GM12865 (cell line): ENCODE data around the gene FADD.

Source experiments
- DNase-seq: peaks from one replicate; pipeline ENCODE4 v3.0.0; 2010; ENCODE audit warnings: low read depth
- H3K4me3 ChIP-seq: 2 replicates; pipeline ENCODE4 v1.5.1; 2011; ENCODE audit warnings: mild to moderate bottlenecking, low read depth, low read length, control low read depth
- CTCF ChIP-seq: IDR thresholded peaks from 2 replicates; pipeline ENCODE4 v1.5.1; 2011; ENCODE audit warnings: low read length, control low read depth, low read depth, inconsistent platforms; ENCODE audit not compliant: insufficient read depth; ENCODE audit errors: missing control alignments

The FADD gene

GRCh38 chr11:70233511-70233934, 30.4 kb downstream of the FADD start:
- peak; percentile 52 for DNase-seq
- no peak for TF ChIP-seq CTCF
- no peak overlapping the region for H3K4me3 ChIP-seq

DNA sequence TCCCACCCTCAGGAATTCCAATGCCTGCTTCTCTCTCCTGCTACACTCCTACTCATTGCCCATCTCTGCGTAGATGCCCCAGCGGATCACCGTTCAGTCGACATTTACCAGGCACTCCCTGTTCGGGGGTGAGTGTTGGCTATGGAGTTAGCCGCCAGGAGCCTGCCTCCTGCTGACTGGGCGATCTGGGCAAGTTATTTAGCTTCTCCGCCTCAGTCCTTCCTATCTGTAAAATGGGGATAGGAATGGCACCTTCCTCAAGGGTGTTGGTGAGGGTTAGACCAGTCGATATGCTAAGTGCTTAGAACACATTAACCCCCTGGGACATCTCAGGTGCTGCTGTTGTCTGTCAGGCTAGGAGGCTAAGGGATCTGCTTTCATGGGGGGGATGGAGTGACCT, 30.9 kb downstream of the FADD start:
- no peak for TF ChIP-seq CTCF
- H3K4me3 ChIP-seq, result no peak overlapping the region
- DNase-seq, result no peak

DNA sequence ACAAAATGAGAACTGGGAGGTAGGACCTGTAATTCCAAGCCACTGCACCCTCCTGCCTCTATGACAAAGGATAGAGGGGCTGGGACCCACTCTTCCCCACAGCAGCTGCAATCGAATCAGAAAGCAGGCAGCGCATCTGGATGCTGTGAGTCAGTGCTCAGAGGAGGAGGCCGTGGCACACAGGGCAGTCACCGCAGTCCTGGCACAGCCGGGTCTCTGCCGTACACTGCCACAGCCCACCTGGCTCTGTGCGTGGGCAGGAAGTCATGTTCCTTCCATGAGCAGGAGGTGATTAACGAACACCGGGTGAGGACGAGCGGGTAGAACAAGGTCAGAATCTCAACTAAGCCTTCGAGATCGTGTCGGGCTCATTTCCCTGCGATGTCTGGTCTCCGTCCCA, 37.2 kb downstream of the FADD start:
- no peak for TF ChIP-seq CTCF
- H3K4me3 ChIP-seq, result no peak overlapping the region
- DNase-seq, result no peak

GRCh38 chr11:70241709-70242108, 38.6 kb downstream of the FADD start:
- no peak overlapping the region for H3K4me3 ChIP-seq
- no peak for DNase-seq
- no peak for TF ChIP-seq CTCF

DNA sequence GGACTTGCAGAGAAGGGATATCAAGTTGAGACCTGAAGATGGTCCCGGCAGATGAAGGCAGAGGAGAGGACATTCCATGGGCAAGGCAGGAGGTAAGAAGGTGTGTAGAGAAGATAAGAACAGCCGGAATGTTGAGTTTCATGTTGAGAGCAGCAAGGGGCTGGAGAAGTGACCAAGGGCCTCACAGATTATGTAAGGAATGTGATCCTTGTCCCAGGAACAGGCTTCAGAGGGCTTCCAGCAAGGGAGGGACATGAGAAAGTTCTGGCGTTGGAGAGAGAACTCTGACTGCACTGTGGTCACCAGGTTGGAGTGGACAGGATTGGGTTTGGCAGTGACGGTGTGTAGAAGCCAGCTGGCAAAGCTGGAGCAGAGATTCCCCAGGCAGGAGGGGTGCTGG, 39.8 kb downstream of the FADD start:
- no peak for DNase-seq
- TF ChIP-seq CTCF, result no peak
- no peak overlapping the region for H3K4me3 ChIP-seq

DNA sequence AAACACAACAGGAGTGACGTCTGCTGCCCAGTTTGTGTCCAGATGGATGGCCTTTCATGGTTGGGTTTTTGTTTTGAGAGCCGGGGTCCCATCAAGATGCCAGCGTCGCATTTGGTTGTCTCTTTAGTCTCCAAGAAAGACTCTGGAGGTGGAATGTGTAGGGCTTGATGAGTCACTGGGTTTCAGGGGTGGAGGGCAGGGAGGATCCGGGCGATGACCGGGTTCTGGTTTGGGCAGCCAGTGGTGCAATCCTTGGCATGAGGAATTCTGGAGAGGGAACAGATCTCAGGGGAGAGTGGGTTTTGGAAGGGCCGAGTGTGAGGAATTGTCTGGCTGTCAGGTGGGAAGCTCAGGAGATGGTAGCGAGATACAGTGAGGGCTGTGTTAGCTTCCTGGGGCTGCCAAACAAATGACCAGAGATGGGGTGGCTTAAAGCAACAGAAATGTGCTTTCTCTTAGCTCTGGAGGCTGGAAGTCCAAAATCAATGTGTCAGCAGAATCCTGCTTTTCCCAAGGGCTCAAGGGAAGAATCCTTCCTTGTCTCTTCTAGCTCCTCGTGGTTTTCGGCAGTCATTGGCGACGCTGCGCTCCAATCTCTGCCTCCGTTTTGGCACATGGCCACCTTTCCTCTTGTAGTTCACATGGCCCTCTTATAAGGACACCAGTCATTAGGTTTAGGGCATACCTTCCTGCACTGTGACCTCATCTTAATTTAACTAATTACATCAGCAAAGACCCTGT, 41.0 kb downstream of the FADD start:
- TF ChIP-seq CTCF, result no peak
- no peak overlapping the region for H3K4me3 ChIP-seq

GRCh38 chr11:70244698-70245097, 41.6 kb downstream of the FADD start:
- no peak for DNase-seq
- no peak for TF ChIP-seq CTCF

More for the DNA sequence above, 41.0 kb downstream of the FADD start:
- no peak for DNase-seq

More at GRCh38 chr11:70244698-70245097, 41.6 kb downstream of the FADD start:
- H3K4me3 ChIP-seq, result no peak overlapping the region
